ENCODE data around the gene PYGO2.
A peak's percentile ranks its signal among the peaks of the same experiment; 100 is the strongest.

The PYGO2 gene

GRCh38 chr1:155004352-155005075, 42.9 kb upstream of the PYGO2 start:
- Histone ChIP-seq H3K27me3 (ENCODE audit: control insufficient read depth, insufficient read depth, low read length) (no peaks in the 10 kb centered on the region), H3K9ac (ENCODE audit: low read length) (peak overlapping the region; percentile 99), H3K36me3 (ENCODE audit: control insufficient read depth, insufficient read depth, low read length) (no peaks in the 10 kb centered on the region), H3K4me3 (ENCODE audit: low read length) (peak overlapping the region; percentile 99), H3K4me1 (ENCODE audit: control insufficient read depth, insufficient read depth, low read length) (peaks cover 64% of the 10 kb centered on the region), H3K9me3 (ENCODE audit: control insufficient read depth, low read length) (no peaks in the 10 kb centered on the region)

DNA sequence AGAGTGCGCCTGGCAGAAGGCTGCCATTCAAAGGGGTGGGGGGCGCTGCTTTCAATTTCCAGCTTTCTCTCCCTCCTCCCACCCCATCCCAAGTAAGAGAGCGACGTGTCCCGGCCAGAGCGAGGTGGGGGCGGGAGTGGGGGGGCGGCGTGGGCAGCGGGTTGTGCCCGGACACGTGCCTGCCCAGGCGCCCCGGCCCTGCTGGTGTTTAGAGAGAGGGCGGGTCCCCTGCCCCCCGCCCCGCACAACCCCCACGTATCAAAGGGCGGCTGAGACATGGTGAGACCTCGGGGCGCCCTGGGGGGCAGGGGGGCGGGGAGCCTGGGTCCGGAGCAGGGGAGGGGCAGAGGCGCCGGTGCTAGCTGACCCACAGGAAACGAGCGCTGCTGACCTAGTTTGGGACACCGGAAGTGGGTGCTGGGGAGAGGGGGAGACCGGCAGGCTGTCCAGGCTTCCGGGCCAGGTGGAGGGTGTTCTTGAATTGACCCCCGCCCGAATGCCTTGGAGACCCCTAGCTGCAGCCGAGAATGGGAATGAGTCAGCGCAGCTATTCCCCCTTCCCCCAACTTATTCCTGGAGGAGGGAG, 42.3 kb upstream of the PYGO2 start:
- H3K4me1 ChIP-seq (ENCODE audit: control insufficient read depth, insufficient read depth, low read length), result peaks cover 64% of the 10 kb centered on the region
- H3K9me3 ChIP-seq (ENCODE audit: control insufficient read depth, low read length), result no peaks in the 10 kb centered on the region
- H3K9ac ChIP-seq (ENCODE audit: low read length), result peak overlapping the region; percentile 99
- H3K36me3 ChIP-seq (ENCODE audit: control insufficient read depth, insufficient read depth, low read length), result no peaks in the 10 kb centered on the region
- H3K4me3 ChIP-seq (ENCODE audit: low read length), result peak overlapping the region; percentile 99
- H3K27me3 ChIP-seq (ENCODE audit: control insufficient read depth, insufficient read depth, low read length), result no peaks in the 10 kb centered on the region

DNA sequence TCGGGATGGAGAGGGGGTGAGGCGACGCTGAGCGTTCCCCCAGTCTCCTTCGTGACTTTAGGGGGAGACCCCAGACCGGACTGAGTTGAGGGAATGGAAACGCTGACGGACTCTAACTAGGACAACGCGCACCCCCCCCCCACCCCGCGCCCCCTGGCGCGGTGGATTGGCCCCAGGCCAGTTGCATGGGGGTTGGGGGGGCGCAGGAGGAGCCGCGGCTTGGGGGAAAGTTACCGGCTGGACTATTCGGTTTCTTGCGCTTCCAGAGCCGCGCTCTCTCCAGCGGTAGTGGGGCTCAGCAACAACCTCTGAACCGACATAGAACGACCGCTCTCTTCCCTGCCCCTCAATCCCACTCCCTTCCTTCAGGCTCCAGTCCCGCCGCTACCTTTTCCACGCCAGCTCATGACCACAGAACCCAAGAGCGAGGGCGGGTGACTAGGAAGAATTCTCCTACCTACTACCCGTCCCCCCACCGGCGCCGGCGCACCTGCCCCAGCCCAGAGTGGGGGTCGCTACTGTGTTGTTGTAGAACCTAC, 41.7 kb upstream of the PYGO2 start:
- peak overlapping the region; percentile 99 for H3K9ac ChIP-seq (ENCODE audit: low read length)
- H3K4me1 ChIP-seq (ENCODE audit: control insufficient read depth, insufficient read depth, low read length), result peaks cover 58% of the 10 kb centered on the region
- H3K9me3 ChIP-seq (ENCODE audit: control insufficient read depth, low read length), result no peaks in the 10 kb centered on the region
- no peaks in the 10 kb centered on the region for H3K36me3 ChIP-seq (ENCODE audit: control insufficient read depth, insufficient read depth, low read length)
- peak overlapping the region; percentile 99 for H3K4me3 ChIP-seq (ENCODE audit: low read length)
- H3K27me3 ChIP-seq (ENCODE audit: control insufficient read depth, insufficient read depth, low read length), result no peaks in the 10 kb centered on the region

DNA sequence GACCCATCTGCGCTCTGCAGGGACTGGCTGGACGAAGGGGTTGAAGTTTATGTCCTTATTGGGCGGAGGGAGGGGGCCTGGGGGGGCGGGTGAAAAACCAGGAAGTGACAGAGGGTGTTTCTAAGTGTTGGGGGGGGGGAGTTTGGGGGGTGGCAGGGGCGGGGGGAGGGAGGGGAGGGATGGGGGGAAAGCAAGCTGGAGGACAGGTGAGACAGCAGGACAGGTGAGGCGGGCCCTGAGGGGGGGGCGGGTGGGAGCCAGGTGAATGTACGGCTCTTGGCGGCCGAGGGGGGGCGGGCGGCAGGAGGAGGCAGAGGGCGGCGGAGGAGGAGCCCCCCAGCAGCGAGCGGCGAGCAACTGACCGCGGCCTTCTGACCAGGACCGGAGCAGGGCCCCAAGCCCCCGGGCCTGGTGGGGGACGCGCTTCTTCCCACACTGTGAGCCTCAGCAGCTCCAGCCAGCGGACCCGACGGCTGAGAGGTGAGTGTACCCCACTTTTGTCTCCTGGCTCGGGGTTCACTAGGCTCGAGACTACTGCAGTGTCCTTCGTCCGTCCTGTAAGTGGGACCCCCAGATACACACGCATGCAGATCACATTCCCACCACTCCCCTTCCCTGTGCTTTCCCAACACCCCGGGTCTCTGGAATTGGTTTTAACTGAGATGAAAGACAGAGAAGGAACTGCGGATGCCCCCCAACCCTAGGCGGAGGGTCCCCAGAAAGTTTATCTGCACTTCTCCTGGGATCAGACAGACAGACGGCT, 41.1 kb upstream of the PYGO2 start, which contains the start of gene ZBTB7B:
Gene ZBTB7B (plus strand): TSS at position 339 of the 763 bp plus-strand sequence. CDS start 11,859 bp downstream, outside the sequence.
- H3K4me1 ChIP-seq (ENCODE audit: control insufficient read depth, insufficient read depth, low read length), result peaks cover 51% of the 10 kb centered on the region
- no peaks in the 10 kb centered on the region for H3K9me3 ChIP-seq (ENCODE audit: control insufficient read depth, low read length)
- peak within 1 kb of the TSS; percentile 99 for H3K9ac ChIP-seq (ENCODE audit: low read length)
- H3K27me3 ChIP-seq (ENCODE audit: control insufficient read depth, insufficient read depth, low read length), result no peaks in the 10 kb centered on the region
- H3K4me3 ChIP-seq (ENCODE audit: low read length), result peak within 1 kb of the TSS; percentile 99
- H3K36me3 ChIP-seq (ENCODE audit: control insufficient read depth, insufficient read depth, low read length), result no peaks in the 10 kb centered on the region

DNA sequence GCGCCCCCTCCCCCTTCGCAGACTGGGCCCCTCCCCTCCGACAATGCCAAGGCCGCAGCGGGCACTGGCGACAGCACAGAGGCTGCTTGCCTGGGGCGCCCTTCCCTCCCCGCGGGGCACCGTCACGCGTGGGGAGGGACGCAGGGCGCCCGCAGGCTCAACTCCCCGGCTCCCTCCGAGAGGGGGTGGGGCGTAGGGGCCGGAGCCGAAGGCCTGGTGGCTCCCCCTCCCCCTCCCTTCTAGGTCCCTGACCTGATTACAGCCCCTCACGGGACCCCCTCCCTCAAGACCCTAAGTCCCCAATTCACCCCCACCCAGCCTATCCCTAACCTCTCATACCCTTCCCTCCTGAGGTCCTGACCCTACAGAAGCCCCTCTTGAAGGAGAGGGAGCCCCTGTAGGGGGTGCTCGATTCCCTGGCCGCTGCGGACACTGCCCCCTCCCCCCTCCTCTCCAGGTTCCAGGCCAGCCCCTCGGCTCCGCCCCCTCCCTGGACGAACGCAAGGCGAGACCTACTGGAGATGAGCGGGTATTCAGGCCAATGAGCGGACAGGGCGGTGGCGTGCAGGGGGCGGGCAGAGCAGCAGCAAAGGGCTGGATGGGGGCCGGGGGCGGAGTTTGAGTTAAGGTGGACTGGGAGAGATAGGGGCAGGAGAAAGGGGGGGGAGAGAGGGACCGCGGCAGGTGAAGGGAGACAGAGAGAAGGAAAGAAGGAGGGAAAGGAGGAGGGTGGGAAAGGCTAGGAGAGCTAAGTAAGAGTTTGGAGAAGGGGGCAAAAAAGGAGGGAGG, 40.3 kb upstream of the PYGO2 start:
- Histone ChIP-seq H3K4me3 (ENCODE audit: low read length) (peak overlapping the region; percentile 94), H3K36me3 (ENCODE audit: control insufficient read depth, insufficient read depth, low read length) (no peaks in the 10 kb centered on the region), H3K9ac (ENCODE audit: low read length) (peak overlapping the region; percentile 91), H3K4me1 (ENCODE audit: control insufficient read depth, insufficient read depth, low read length) (peaks cover 44% of the 10 kb centered on the region), H3K27me3 (ENCODE audit: control insufficient read depth, insufficient read depth, low read length) (no peaks in the 10 kb centered on the region), H3K9me3 (ENCODE audit: control insufficient read depth, low read length) (no peaks in the 10 kb centered on the region)

DNA sequence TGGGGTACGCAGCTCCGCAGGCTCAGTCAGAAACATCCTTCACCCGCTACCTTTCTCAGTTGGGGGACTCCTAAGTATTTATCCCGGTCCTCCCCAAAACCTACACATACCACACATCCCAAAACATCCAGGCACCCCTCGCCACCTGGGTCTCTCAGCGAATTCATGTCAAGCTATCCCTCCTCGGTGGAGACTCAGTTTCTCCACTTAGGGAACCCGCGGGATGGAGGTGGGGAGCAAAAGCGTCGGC, 39.8 kb upstream of the PYGO2 start:
- no peaks in the 10 kb centered on the region for H3K27me3 ChIP-seq (ENCODE audit: control insufficient read depth, insufficient read depth, low read length)
- H3K9ac ChIP-seq (ENCODE audit: low read length), result peak overlapping the region; percentile 91
- H3K4me1 ChIP-seq (ENCODE audit: control insufficient read depth, insufficient read depth, low read length), result peaks cover 39% of the 10 kb centered on the region
- H3K36me3 ChIP-seq (ENCODE audit: control insufficient read depth, insufficient read depth, low read length), result no peaks in the 10 kb centered on the region
- no peaks in the 10 kb centered on the region for H3K9me3 ChIP-seq (ENCODE audit: control insufficient read depth, low read length)
- peak overlapping the region; percentile 94 for H3K4me3 ChIP-seq (ENCODE audit: low read length)

DNA sequence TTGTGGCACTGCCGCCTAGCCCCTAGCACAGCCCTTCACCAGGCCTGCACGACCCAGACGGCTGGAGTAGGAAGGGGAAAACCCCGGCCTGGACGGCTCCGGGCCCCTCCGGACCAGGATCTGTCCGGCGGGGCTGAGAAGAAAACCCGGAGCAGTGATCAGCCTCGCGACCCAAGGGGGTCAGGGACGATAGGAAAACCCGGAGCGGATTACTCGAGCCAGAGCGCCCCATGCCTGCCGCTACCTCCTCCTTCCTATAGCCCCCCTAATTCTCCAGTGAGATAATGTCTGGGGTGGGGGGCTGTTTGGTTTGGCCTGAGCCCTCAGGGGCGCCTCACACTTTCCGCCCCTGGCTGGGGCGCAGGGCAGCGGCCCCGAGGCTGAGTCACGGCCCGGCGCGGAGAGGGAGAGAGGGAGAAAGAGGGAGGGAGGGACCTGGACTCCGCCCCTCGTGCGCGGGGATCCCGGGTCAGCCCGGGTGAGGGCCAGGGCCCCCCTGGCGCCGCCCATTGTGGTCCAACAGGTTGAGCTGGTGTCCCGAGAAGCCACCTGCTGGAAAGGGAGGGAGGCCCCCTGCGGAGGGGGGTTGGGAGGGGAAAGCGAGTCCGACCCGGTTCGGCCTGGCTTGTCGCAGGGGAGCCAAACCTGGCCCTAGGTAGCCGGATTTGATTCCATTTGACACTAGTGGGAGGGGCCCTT, 39.3 kb upstream of the PYGO2 start:
- Histone ChIP-seq H3K9me3 (ENCODE audit: control insufficient read depth, low read length) (no peaks in the 10 kb centered on the region), H3K36me3 (ENCODE audit: control insufficient read depth, insufficient read depth, low read length) (no peaks in the 10 kb centered on the region), H3K27me3 (ENCODE audit: control insufficient read depth, insufficient read depth, low read length) (no peaks in the 10 kb centered on the region), H3K9ac (ENCODE audit: low read length) (peak overlapping the region; percentile 91), H3K4me1 (ENCODE audit: control insufficient read depth, insufficient read depth, low read length) (peaks cover 34% of the 10 kb centered on the region), H3K4me3 (ENCODE audit: low read length) (peak overlapping the region; percentile 94)

DNA sequence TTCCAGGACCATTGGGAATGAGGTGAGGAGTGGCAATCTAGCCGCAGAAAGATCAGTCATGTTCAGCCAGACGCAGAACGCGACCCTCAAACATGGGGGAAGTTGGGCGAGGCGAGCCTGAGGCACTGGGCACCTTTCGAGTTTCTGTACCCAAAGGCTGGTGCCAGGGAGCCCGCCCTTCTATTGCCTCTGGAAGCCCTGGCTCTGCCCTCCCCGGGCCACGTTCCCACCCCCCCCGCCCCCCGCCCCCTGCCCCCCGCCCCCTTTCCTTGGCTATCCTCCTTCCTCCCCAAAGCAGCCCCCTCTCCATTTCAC, 38.8 kb upstream of the PYGO2 start:
- Histone ChIP-seq H3K9me3 (ENCODE audit: control insufficient read depth, low read length) (no peaks in the 10 kb centered on the region), H3K4me3 (ENCODE audit: low read length) (peak overlapping the region; percentile 94), H3K4me1 (ENCODE audit: control insufficient read depth, insufficient read depth, low read length) (peaks cover 29% of the 10 kb centered on the region), H3K36me3 (ENCODE audit: control insufficient read depth, insufficient read depth, low read length) (no peaks in the 10 kb centered on the region), H3K9ac (ENCODE audit: low read length) (peak overlapping the region; percentile 91), H3K27me3 (ENCODE audit: control insufficient read depth, insufficient read depth, low read length) (no peaks in the 10 kb centered on the region)

DNA sequence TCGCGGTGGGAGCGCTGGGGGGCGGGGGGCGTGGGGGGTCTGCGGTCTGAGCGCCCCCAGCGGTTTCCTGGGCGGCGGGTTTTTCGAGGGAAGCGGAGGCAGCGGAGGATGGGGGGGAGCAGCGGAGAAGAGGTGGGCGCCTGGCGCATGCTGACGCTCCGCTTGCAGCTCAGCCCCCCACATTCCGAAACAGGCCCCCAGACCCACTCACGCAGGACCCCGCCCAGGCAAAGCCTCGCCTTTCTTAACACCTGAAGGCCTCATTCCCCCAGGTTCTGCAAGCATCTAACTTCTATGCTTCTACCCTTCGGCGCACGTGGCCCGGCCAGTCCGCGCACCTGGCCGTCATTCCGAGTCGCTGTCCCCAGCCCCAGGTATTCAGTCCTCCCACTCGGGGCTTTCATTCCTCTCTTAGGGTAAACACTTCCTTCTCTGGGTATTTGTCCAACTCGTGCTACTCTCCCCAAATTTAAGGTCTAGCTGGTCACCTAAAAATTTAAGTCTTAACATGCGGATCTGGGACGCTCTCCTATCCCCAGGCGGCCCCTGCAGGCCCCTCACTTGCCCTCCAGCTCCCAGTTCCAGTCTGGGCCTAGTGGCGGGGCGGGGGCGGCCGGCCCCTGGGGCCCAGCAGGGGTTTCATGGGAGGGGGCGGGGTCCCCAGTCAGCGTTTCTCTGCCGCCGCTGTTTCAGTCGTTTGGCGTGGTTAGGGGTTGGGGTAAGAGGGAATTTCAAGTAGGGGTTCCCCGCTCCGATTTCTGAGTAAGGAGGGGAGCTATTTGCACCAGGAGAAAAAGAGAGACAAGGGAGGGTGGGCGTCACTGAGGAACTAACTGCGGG, 38.2 kb upstream of the PYGO2 start:
- Histone ChIP-seq H3K36me3 (ENCODE audit: control insufficient read depth, insufficient read depth, low read length) (no peaks in the 10 kb centered on the region), H3K4me3 (ENCODE audit: low read length) (peak overlapping the region; percentile 63), H3K9ac (ENCODE audit: low read length) (peak overlapping the region; percentile 82), H3K27me3 (ENCODE audit: control insufficient read depth, insufficient read depth, low read length) (no peaks in the 10 kb centered on the region), H3K9me3 (ENCODE audit: control insufficient read depth, low read length) (no peaks in the 10 kb centered on the region), H3K4me1 (ENCODE audit: control insufficient read depth, insufficient read depth, low read length) (peaks cover 25% of the 10 kb centered on the region)

- Histone ChIP-seq H3K9me3 (ENCODE audit: control insufficient read depth, low read length) (no peaks in the 10 kb centered on the region), H3K4me3 (ENCODE audit: low read length) (no peak overlapping the region), H3K4me1 (ENCODE audit: control insufficient read depth, insufficient read depth, low read length) (peaks cover 30% of the 10 kb centered on the region), H3K27me3 (ENCODE audit: control insufficient read depth, insufficient read depth, low read length) (no peaks in the 10 kb centered on the region), H3K36me3 (ENCODE audit: control insufficient read depth, insufficient read depth, low read length) (no peaks in the 10 kb centered on the region), H3K9ac (ENCODE audit: low read length) (peak overlapping the region; percentile 38)
Measured at GRCh38 chr1:154998818-154999570, 37.4 kb upstream of the PYGO2 start.

All from mucosa of stomach (tissue), 1 donor.